ENCODE data around the gene TDRD5. TPM values are rescaled to one million over a fixed set of nuclear protein-coding genes. Genes with fewer than 3 reads are reported as not detected.

TDRD5 gene
- total and polyA plus RNA-seq, 2 experiments from 2014 or later, result 1.4 TPM; not detected in 1

DNA sequence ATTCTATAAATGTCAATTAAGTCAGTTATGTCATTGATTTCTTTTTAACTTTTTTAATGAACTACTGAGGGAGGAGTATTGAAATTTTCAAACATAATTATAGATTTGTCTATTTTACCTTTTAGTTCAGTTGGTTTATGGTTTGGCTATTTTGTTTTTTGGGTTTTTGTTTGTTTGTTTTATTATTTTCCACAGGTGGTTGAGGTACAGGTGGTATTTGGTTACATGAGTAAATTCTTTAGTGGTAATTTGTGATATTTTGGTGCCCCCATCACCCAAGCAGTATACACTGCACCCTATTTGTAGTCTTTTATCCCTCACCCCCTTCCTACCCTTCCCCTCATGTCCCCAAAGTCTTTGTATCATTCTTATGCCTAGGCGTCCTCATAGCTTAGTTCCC, 9.5 kb downstream of the TDRD5 start (continued):
- no peak for TF ChIP-seq ETS1 (IDR thresholded peaks at IDR 0.05)
- TF ChIP-seq EZH2 (IDR thresholded peaks at IDR 0.05; ENCODE audit: low read depth, unreplicated experiment), result no peak
- TF ChIP-seq STAT1 (IDR thresholded peaks at IDR 0.05; ENCODE audit: unreplicated experiment), result no peak
- no peak for TF ChIP-seq ZNF331 (CRISPR knock-in tag; IDR thresholded peaks at IDR 0.05; ENCODE audit: low read depth)

- H3K9me3 Mint-ChIP-seq, result no peaks in the 10 kb centered on the region
- H3K27ac Mint-ChIP-seq, result no peak overlapping the region
- H3K4me3 ChIP-seq, result no peak overlapping the region
- H3K36me3 Mint-ChIP-seq (ENCODE audit: low read depth), result no peaks in the 10 kb centered on the region
- H3K27me3 ChIP-seq (ENCODE audit: insufficient read depth), result no peaks in the 10 kb centered on the region
- H3F3A ChIP-seq (replicated peaks; ENCODE audit: low read depth), result no peaks in the 10 kb centered on the region
- H2AFZ ChIP-seq, result no peak overlapping the region
- no peaks in the 10 kb centered on the region for H3K36me3 ChIP-seq (ENCODE audit: insufficient read depth)
- no peaks in the 10 kb centered on the region for H4K20me1 ChIP-seq (replicated peaks; ENCODE audit: insufficient read depth)
- DNase-seq (ENCODE audit: low spot score) (no peak), ATAC-seq (no peak)
- no peaks in the 10 kb centered on the region for H3K79me2 ChIP-seq (replicated peaks; ENCODE audit: insufficient read depth)
- no peaks in the 10 kb centered on the region for H3K4me1 Mint-ChIP-seq
- H3K27me3 Mint-ChIP-seq (ENCODE audit: insufficient read depth, low read depth, poor library complexity), result no peaks in the 10 kb centered on the region
- no peak overlapping the region for H3K27ac ChIP-seq (ENCODE audit: low read depth)
- no peaks in the 10 kb centered on the region for H3K4me1 ChIP-seq (ENCODE audit: insufficient read depth)
- H3K4me3 Mint-ChIP-seq, result no peak overlapping the region
- no peaks in the 10 kb centered on the region for H3K9me2 ChIP-seq (ENCODE audit: insufficient read depth)
- no peak overlapping the region for H3K4me2 ChIP-seq
- TF ChIP-seq EZH2phosphoT487 (IDR thresholded peaks at IDR 0.05; ENCODE audit: unreplicated experiment) (no peak), EZH2 (IDR thresholded peaks at IDR 0.05; ENCODE audit: low read depth, unreplicated experiment) (no peak), ETS1 (IDR thresholded peaks at IDR 0.05) (no peak), CREB1 (CRISPR knock-in tag; IDR thresholded peaks at IDR 0.05; ENCODE audit: low read depth) (no peak), POLR2AphosphoS5 (IDR thresholded peaks at IDR 0.05; ENCODE audit: low read depth) (no peak), ZNF462 (CRISPR knock-in tag; IDR thresholded peaks at IDR 0.05) (no peak), REST (IDR thresholded peaks at IDR 0.05; ENCODE audit: unreplicated experiment) (no peak), NANOG (IDR thresholded peaks at IDR 0.05; ENCODE audit: borderline replicate concordance) (no peak), STAT1 (IDR thresholded peaks at IDR 0.05; ENCODE audit: unreplicated experiment) (no peak), JUNB (IDR thresholded peaks at IDR 0.05; ENCODE audit: unreplicated experiment) (no peak)
- TF ChIP-seq, protein P1, sequence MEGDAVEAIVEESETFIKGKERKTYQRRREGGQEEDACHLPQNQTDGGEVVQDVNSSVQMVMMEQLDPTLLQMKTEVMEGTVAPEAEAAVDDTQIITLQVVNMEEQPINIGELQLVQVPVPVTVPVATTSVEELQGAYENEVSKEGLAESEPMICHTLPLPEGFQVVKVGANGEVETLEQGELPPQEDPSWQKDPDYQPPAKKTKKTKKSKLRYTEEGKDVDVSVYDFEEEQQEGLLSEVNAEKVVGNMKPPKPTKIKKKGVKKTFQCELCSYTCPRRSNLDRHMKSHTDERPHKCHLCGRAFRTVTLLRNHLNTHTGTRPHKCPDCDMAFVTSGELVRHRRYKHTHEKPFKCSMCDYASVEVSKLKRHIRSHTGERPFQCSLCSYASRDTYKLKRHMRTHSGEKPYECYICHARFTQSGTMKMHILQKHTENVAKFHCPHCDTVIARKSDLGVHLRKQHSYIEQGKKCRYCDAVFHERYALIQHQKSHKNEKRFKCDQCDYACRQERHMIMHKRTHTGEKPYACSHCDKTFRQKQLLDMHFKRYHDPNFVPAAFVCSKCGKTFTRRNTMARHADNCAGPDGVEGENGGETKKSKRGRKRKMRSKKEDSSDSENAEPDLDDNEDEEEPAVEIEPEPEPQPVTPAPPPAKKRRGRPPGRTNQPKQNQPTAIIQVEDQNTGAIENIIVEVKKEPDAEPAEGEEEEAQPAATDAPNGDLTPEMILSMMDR (conservative IDR thresholded peaks at IDR 0.05; ENCODE audit: low read depth in 2 of 2), result no peak
Observed at GRCh38 chr1:179612361-179612760, 20.7 kb downstream of the TDRD5 start.
